HL-60 (cell line): ENCODE results near the gene ZNF423.

Source experiments
- DNase-seq, 2 experiments: peaks; one replicate each; pipeline ENCODE4 v3.0.0-alpha.2; 2010 to 2020; ENCODE audit warnings: low read depth in 1 of 2, low spot score in 1 of 2
- H3K27ac ChIP-seq: fragments of 250-450 bp; sonication (Bioruptor Pico); replicated peaks from 2 replicates; pipeline ENCODE4 v1.5.1; 2020; ENCODE audit warnings: mild to moderate bottlenecking, moderate library complexity
- H3K27me3 ChIP-seq: fragments of 250-450 bp; sonication (Bioruptor Pico); 2 replicates; pipeline ENCODE4 v1.5.1; 2021; ENCODE audit warnings: mild to moderate bottlenecking, moderate library complexity; ENCODE audit not compliant: insufficient read depth, poor library complexity, severe bottlenecking
- H3K4me3 ChIP-seq: replicated peaks from 2 replicates; pipeline ENCODE4 v1.5.1; 2011; ENCODE audit warnings: mild to moderate bottlenecking, control low read depth, low read length; ENCODE audit not compliant: insufficient read depth
- GABPA ChIP-seq: IDR thresholded peaks from 2 replicates; pipeline ENCODE4 v1.6.1; 2012; ENCODE audit warnings: low read depth
- POLR2AphosphoS5 ChIP-seq: IDR thresholded peaks from 2 replicates; pipeline ENCODE4 v1.6.1; 2012; ENCODE audit warnings: low read depth
- SPI1 ChIP-seq: IDR thresholded peaks from 2 replicates; pipeline ENCODE4 v1.6.1; 2012; ENCODE audit warnings: low read depth, mild to moderate bottlenecking, borderline replicate concordance
- TF ChIP-seq, protein P1 (sequence below): IDR thresholded peaks from one replicate; pipeline ENCODE4 v1.5.1; 2011; ENCODE audit warnings: low read length, control low read depth, inconsistent platforms; ENCODE audit not compliant: insufficient read depth
- TF ChIP-seq, protein P2 (sequence below): IDR thresholded peaks from 2 replicates; pipeline ENCODE4 v1.6.1; 2012; ENCODE audit warnings: low read depth; ENCODE audit not compliant: insufficient replicate concordance

ZNF423 gene

DNA sequence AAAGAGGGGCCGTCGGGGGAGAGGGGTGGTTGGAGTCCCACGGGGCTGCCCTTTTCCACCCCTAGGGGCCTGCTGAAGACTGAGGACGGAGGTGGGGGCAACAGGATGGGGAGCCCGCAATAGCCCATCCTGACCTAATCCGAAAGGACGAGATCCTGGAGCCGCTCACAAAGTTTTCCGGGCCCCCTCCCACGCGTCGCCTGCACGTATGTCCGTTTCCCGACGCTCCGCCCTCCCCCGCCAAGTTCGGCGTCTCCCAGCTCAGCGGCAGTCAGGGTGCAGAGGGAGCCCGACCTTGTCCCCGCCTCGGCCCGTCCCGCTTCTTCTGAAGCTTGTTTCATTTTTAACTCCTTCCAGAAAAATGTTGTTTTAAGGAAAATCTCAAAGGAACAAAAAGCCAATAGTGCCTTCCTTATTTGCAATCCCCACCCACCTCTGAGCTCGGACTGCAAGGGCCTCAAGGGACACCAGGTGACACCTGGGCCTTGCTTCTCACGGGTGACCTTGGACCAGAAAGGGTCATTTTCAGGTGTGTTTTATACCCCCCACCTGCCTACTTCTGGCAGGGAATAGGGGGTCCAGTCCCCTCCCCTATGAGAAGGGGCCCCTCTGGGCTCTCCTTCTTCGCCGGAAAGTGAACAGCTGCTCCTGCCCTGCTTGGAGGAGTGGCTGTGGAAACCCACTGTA lies 3.4 kb upstream of the ZNF423 start:
- DNase-seq = no peak
- no peak overlapping the region for H3K27ac ChIP-seq
- no peak overlapping the region for H3K4me3 ChIP-seq
- TF ChIP-seq, protein P1, sequence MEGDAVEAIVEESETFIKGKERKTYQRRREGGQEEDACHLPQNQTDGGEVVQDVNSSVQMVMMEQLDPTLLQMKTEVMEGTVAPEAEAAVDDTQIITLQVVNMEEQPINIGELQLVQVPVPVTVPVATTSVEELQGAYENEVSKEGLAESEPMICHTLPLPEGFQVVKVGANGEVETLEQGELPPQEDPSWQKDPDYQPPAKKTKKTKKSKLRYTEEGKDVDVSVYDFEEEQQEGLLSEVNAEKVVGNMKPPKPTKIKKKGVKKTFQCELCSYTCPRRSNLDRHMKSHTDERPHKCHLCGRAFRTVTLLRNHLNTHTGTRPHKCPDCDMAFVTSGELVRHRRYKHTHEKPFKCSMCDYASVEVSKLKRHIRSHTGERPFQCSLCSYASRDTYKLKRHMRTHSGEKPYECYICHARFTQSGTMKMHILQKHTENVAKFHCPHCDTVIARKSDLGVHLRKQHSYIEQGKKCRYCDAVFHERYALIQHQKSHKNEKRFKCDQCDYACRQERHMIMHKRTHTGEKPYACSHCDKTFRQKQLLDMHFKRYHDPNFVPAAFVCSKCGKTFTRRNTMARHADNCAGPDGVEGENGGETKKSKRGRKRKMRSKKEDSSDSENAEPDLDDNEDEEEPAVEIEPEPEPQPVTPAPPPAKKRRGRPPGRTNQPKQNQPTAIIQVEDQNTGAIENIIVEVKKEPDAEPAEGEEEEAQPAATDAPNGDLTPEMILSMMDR = no peak
- no peak for TF ChIP-seq SPI1
- TF ChIP-seq, protein P2, sequence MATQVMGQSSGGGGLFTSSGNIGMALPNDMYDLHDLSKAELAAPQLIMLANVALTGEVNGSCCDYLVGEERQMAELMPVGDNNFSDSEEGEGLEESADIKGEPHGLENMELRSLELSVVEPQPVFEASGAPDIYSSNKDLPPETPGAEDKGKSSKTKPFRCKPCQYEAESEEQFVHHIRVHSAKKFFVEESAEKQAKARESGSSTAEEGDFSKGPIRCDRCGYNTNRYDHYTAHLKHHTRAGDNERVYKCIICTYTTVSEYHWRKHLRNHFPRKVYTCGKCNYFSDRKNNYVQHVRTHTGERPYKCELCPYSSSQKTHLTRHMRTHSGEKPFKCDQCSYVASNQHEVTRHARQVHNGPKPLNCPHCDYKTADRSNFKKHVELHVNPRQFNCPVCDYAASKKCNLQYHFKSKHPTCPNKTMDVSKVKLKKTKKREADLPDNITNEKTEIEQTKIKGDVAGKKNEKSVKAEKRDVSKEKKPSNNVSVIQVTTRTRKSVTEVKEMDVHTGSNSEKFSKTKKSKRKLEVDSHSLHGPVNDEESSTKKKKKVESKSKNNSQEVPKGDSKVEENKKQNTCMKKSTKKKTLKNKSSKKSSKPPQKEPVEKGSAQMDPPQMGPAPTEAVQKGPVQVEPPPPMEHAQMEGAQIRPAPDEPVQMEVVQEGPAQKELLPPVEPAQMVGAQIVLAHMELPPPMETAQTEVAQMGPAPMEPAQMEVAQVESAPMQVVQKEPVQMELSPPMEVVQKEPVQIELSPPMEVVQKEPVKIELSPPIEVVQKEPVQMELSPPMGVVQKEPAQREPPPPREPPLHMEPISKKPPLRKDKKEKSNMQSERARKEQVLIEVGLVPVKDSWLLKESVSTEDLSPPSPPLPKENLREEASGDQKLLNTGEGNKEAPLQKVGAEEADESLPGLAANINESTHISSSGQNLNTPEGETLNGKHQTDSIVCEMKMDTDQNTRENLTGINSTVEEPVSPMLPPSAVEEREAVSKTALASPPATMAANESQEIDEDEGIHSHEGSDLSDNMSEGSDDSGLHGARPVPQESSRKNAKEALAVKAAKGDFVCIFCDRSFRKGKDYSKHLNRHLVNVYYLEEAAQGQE = no peak
- no peak for TF ChIP-seq POLR2AphosphoS5
- TF ChIP-seq GABPA = no peak
- H3K27me3 ChIP-seq = peaks cover 50% of the 10 kb centered on the region

DNA sequence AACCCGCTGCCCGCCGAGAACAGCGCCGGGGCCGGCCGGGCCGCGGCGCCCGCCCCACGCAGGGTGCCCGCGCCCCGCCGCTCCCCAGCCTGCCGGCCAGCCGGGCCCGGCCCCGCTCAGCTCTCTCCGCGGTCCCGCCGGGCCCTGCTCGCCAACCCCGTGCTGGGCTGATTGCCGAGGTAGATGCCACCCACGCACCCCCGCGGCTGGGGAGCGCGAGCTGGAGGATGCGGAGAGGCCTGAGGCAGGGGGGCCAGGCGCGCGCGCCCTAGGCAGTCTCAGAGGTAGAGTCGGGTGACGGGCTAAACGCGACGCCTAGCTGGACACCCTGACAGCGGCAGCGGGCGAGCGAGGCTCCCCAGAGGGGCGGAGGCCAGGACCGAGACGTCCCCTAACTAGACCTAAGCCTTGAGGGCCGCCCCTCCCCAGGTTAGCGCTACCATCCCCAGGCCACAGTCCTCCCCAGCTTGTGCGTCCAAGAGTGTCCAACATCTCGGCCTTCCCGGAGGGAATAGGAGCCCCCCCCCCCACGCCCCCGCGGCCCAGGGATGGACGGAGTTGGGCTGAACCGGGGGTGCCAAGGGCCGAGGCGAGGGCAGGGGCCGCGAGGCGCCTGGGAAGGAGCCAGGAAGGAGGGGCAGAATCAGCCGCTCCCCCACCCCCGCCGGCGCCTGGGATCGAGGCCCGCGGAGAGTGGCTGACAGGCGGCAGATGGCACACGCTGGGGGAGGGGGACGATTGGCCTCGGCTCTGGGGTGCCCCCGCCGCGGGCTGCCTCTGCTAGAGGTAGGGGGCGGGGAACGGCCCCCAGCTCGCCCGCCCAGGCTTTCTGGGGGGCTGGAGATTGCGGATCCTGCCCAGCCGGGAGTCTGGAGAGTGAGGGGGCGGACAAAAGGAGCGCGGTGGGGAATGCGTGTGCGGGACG lies 2.5 kb upstream of the ZNF423 start:
- no peak for DNase-seq

More for the DNA sequence above, 2.5 kb upstream of the ZNF423 start:
- H3K4me3 ChIP-seq = no peak overlapping the region
- TF ChIP-seq, protein P2 = no peak
- TF ChIP-seq GABPA = no peak
- TF ChIP-seq, protein P1 = no peak
- no peak for TF ChIP-seq SPI1
- TF ChIP-seq POLR2AphosphoS5 = no peak
- no peak overlapping the region for H3K27ac ChIP-seq
- H3K27me3 ChIP-seq = peaks cover 54% of the 10 kb centered on the region
